NCI-H82 (cell line): ENCODE measurements around the gene NECTIN4.
A peak's percentile ranks its signal among the peaks of the same experiment; 100 is the strongest.

ENCODE experiments used
- DNase-seq: peaks from one replicate; lab custom pipeline; 2025; lab: John Stamatoyannopoulos, UW

The NECTIN4 gene

DNA sequence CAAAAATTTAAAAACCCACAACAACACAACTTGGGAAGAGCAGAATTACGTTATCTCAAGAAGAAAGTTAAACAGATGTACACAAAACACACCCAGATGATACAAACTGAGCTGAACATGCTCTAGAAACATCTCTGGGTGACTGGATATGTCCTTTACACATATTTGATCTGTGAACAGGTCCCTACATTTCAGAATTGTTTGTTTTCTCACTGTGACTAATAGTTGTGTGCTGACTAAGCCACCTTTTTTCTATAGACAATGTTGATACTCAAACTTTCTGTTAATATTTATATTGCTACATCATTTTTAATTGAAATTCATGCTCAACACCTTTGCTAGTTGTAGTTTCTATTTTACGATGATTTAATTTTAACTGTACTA is 67.4 kb downstream of the NECTIN4 start:
- DNase-seq: no peak

GRCh38 chr1:161021165-161021969 is 68.0 kb downstream of the NECTIN4 start:
- peak; percentile 86 for DNase-seq
